Gastroesophageal sphincter (tissue), 3 donors: ENCODE results near the gene LONP1.

ENCODE experiments used
- CTCF ChIP-seq, 4 experiments: fragments of 200-600 bp in 2 of 4; fragments of 450-650 bp in 2 of 4; sonication (generic) in 1 of 4; IDR thresholded peaks; one replicate each; pipeline ENCODE4 v1.5.1; 2017 to 2019; ENCODE audit warnings: antibody characterized with exemption in 4 of 4, mild to moderate bottlenecking in 2 of 4, moderate library complexity in 2 of 4
- EP300 ChIP-seq: sonication (generic); formaldehyde crosslinking; IDR thresholded peaks from one replicate; pipeline ENCODE4 v1.6.1; 2017; ENCODE audit warnings: antibody characterized with exemption, mild to moderate bottlenecking
- POLR2A ChIP-seq, 2 donors: fragments of 450-650 bp; IDR thresholded peaks; one replicate each; pipeline ENCODE4 v1.6.1; 2017; ENCODE audit warnings: antibody characterized with exemption in 2 of 2, mild to moderate bottlenecking in 2 of 2, moderate library complexity in 1 of 2

DNA sequence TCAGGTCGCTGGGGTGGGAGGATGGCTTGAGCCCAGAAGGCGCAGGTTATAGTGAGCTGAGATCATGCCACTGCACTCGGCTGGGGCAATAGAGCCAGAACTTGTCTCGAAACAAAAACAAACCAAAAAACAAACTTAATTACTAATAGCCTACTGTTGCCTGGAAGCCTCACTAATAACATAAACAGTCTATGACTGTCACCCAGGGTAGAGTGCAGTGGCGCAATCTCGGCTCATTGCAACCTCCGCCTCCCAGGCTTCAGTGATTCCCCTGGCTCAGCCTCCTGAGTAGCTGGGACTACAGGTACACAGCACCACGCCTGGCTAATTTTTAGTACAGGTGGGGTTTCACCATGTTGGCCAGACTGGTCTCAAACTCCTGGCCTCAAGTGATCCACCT, 18.5 kb upstream of the LONP1 start:
- TF ChIP-seq CTCF (IDR thresholded peaks at IDR 0.05) = no peak
- TF ChIP-seq EP300 = no peak
- no peak for TF ChIP-seq POLR2A (IDR thresholded peaks at IDR 0.05)
